HepG2 (cell line): ENCODE measurements around the gene NR1H2. TPM values are rescaled to one million over a fixed set of nuclear protein-coding genes. Genes with fewer than 3 reads are reported as not detected.

Experiments used
- CEBPG ChIP-seq: IDR thresholded peaks from 2 replicates; pipeline ENCODE4 v1.6.1; 2016
- FOXP1 ChIP-seq, 2 experiments: fragments of 450-650 bp in 1 of 2; IDR thresholded peaks; 2 replicates each; pipeline ENCODE4 v1.6.1; 2017 to 2018; ENCODE audit warnings: antibody characterized with exemption in 1 of 2
- MYC ChIP-seq: sonication (generic); formaldehyde crosslinking; IDR thresholded peaks from 2 replicates; pipeline ENCODE4 v1.9.0; 2021; ENCODE audit warnings: missing genetic modification reagents, borderline replicate concordance
- PHB2 ChIP-seq: fragments of 450-650 bp; IDR thresholded peaks from 2 replicates; pipeline ENCODE4 v1.6.1; 2018; ENCODE audit not compliant: partially characterized antibody
- SOX13 ChIP-seq, 3 experiments: fragments of 450-650 bp in 1 of 3; sonication (generic) in 1 of 3; formaldehyde crosslinking in 1 of 3; IDR thresholded peaks in 2 of 3; conservative IDR thresholded peaks in 1 of 3; 2 replicates each; pipeline versions ENCODE4 v1.5.0 to v1.6.1; 2016 to 2020; ENCODE audit warnings: antibody characterized with exemption in 1 of 3, mild to moderate bottlenecking in 1 of 3, missing compliant biosample characterization in 1 of 3, missing genetic modification reagents in 1 of 3, moderate library complexity in 1 of 3
- SP4 ChIP-seq: sonication (generic); formaldehyde crosslinking; IDR thresholded peaks from 2 replicates; pipeline ENCODE4 v1.8.1; 2023; ENCODE audit warnings: mild to moderate bottlenecking, missing genetic modification reagents
- ZFY ChIP-seq: sonication (generic); formaldehyde crosslinking; IDR thresholded peaks from 2 replicates; pipeline ENCODE4 v1.4.0; 2020; ENCODE audit warnings: missing genetic modification reagents
- ZNF232 ChIP-seq: sonication (generic); formaldehyde crosslinking; IDR thresholded peaks from 2 replicates; pipeline ENCODE4 v1.4.0; 2020; ENCODE audit warnings: missing genetic modification reagents, borderline replicate concordance
- ZNF263 ChIP-seq: sonication (generic); formaldehyde crosslinking; IDR thresholded peaks from 2 replicates; pipeline ENCODE4 v1.4.0; 2020; ENCODE audit warnings: missing genetic modification reagents
- ZNF331 ChIP-seq: sonication (generic); formaldehyde crosslinking; IDR thresholded peaks from 2 replicates; pipeline ENCODE4 v1.4.0; 2020; ENCODE audit warnings: missing genetic modification reagents
- ZNF83 ChIP-seq: sonication (generic); formaldehyde crosslinking; IDR thresholded peaks from 2 replicates; pipeline ENCODE4 v1.4.0; 2020; ENCODE audit warnings: missing genetic modification reagents, mild to moderate bottlenecking, borderline replicate concordance
- polyA plus RNA-seq, 8 experiments: library from polyadenylated mRNA; depleted of rRNA in 3 of 8; stranded (reverse) in 7 of 8; unstranded in 1 of 8; fragments of >200 nt; fragmentation: Illumina TruSeq in 4 of 8; extraction: Trizol in 4 of 8; gene quantifications; 2 replicates each; pipeline versions ENCODE4 v1.2.1 to v1.2.3, GENCODE V29; 2011 to 2016; ENCODE audit warnings: low read depth in 4 of 8, missing spikeins in 1 of 8, mixed read lengths in 1 of 8; ENCODE audit not compliant: insufficient read depth in 1 of 8
- total RNA-seq, 5 experiments: library from RNA; depleted of rRNA; stranded (reverse); fragments of >200 nt; fragmentation: Illumina TruSeq; extraction: Trizol; gene quantifications; 2 replicates each; pipeline ENCODE4 v1.2.3, GENCODE V29; 2016; ENCODE audit warnings: low read depth in 1 of 5
- TF ChIP-seq, protein P1 (sequence below): sonication (generic); formaldehyde crosslinking; IDR thresholded peaks from 2 replicates; pipeline ENCODE4 v1.4.0; 2020; ENCODE audit warnings: missing genetic modification reagents
- TF ChIP-seq, protein P2 (sequence below): sonication (generic); formaldehyde crosslinking; IDR thresholded peaks from 2 replicates; pipeline ENCODE4 v1.5.1; 2020; ENCODE audit warnings: missing genetic modification reagents, mild to moderate bottlenecking, borderline replicate concordance
- TF ChIP-seq, protein P3 (sequence below): sonication (generic); formaldehyde crosslinking; IDR thresholded peaks from 2 replicates; pipeline ENCODE4 v1.9.0; 2022; ENCODE audit warnings: missing genetic modification reagents, mild to moderate bottlenecking, borderline replicate concordance
- TF ChIP-seq, protein P4 (sequence below): sonication (generic); formaldehyde crosslinking; IDR thresholded peaks from 2 replicates; pipeline ENCODE4 v1.4.0; 2020; ENCODE audit warnings: missing genetic modification reagents, borderline replicate concordance
- TF ChIP-seq, protein P5 (sequence below): sonication (generic); formaldehyde crosslinking; IDR thresholded peaks from 2 replicates; pipeline ENCODE4 v1.5.1; 2020; ENCODE audit warnings: mild to moderate bottlenecking, missing genetic modification reagents, moderate library complexity

The NR1H2 gene
- total and polyA plus RNA-seq, 2 of the 13 experiments (the other 11 are each of a cell fraction or from before 2014, with no cell fraction given) = 10.3 to 13.5 TPM

DNA sequence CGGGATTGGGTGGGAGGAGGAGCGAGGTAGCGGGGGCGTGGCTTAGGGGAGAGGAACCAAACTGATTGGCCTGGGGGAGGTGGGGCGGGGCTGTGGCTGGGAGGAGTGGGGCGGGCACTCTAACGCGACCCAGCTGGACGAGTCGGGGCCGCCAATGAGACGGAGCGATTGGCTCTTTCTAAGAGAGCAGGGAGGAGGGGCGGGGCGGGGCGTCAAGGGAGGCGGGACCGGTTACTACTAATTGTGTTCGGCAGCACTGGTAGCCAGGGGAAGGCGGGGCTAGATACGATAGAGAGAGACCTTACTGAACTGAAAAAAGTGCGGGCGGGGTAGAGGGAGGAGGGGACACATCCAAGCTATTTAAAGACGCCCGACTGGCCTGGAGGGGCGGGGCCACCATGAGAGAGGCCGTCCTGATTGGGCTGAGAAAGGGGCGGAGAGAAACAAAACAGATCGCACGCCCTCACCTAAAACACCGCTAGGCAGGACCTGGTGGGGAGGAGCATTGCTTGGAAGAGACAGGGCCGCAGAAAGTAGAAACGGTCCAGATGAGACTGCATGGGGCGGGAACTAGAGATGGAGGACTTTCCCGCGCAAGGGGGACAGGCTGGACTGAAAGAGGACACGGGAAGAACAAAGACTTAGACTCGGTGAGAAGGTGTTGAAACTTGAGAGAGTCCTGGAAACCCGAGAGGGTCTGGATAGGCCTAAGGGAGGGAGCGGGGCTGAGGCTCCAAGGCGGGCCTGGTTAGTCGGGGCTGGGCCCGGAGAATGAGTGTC is 46.9 kb upstream of the NR1H2 start, which contains the start of gene KCNC3 (continued):
- TF ChIP-seq, protein P1, sequence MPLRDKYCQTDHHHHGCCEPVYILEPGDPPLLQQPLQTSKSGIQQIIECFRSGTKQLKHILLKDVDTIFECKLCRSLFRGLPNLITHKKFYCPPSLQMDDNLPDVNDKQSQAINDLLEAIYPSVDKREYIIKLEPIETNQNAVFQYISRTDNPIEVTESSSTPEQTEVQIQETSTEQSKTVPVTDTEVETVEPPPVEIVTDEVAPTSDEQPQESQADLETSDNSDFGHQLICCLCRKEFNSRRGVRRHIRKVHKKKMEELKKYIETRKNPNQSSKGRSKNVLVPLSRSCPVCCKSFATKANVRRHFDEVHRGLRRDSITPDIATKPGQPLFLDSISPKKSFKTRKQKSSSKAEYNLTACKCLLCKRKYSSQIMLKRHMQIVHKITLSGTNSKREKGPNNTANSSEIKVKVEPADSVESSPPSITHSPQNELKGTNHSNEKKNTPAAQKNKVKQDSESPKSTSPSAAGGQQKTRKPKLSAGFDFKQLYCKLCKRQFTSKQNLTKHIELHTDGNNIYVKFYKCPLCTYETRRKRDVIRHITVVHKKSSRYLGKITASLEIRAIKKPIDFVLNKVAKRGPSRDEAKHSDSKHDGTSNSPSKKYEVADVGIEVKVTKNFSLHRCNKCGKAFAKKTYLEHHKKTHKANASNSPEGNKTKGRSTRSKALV (CRISPR knock-in tag) = 0 out of 2 replicates have a peak, but pooled peaks have one; percentile 21
- TF ChIP-seq ZNF263 (CRISPR knock-in tag) (peak; percentile 54; the same call in 1 of the 2 replicates), ZNF83 (CRISPR knock-in tag) (0 out of 2 replicates have a peak, but pooled peaks have one; percentile 30), ZFY (CRISPR knock-in tag) (peak; percentile 73), ZNF331 (peak; percentile 31; the same call in 1 of the 2 replicates), SOX13 (IDR thresholded peaks at IDR 0.05) (no peak), SOX13 (CRISPR knock-in tag; conservative IDR thresholded peaks at IDR 0.05 in 1 of 2, IDR thresholded peaks at IDR 0.05 in 1 of 2) (0 out of 4 replicates have a peak, but pooled peaks of 1 of the 2 experiments have one; percentile 5), PHB2 (no peak), SP4 (peak; percentile 91), ZNF232 (CRISPR knock-in tag) (peak; percentile 43; the same call in 1 of the 2 replicates), MYC (0 out of 2 replicates have a peak, but pooled peaks have one; percentile 20), FOXP1 (IDR thresholded peaks at IDR 0.05) (no peak), FOXP1 (CRISPR knock-in tag; IDR thresholded peaks at IDR 0.05) (no peak), CEBPG (CRISPR knock-in tag) (0 out of 2 replicates have a peak, but pooled peaks have one; percentile 3)
- TF ChIP-seq, protein P2, sequence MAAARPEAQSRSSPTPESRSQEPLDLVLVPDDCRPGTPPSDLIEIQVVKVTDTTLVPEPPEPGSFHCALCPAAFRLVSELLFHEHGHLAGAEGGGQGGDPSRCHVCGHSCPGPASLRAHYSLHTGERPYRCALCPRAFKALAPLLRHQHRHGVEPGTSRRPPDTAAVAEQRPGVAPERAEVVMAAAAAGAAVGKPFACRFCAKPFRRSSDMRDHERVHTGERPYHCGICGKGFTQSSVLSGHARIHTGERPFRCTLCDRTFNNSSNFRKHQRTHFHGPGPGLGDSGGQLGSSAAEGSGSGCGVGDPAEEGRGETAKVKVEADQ = no peak
- TF ChIP-seq, protein P3, sequence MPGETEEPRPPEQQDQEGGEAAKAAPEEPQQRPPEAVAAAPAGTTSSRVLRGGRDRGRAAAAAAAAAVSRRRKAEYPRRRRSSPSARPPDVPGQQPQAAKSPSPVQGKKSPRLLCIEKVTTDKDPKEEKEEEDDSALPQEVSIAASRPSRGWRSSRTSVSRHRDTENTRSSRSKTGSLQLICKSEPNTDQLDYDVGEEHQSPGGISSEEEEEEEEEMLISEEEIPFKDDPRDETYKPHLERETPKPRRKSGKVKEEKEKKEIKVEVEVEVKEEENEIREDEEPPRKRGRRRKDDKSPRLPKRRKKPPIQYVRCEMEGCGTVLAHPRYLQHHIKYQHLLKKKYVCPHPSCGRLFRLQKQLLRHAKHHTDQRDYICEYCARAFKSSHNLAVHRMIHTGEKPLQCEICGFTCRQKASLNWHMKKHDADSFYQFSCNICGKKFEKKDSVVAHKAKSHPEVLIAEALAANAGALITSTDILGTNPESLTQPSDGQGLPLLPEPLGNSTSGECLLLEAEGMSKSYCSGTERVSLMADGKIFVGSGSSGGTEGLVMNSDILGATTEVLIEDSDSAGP = peak; percentile 37; the same call in 1 of the 2 replicates
- TF ChIP-seq, protein P4, sequence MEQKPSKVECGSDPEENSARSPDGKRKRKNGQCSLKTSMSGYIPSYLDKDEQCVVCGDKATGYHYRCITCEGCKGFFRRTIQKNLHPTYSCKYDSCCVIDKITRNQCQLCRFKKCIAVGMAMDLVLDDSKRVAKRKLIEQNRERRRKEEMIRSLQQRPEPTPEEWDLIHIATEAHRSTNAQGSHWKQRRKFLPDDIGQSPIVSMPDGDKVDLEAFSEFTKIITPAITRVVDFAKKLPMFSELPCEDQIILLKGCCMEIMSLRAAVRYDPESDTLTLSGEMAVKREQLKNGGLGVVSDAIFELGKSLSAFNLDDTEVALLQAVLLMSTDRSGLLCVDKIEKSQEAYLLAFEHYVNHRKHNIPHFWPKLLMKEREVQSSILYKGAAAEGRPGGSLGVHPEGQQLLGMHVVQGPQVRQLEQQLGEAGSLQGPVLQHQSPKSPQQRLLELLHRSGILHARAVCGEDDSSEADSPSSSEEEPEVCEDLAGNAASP (CRISPR knock-in tag) = no peak
- TF ChIP-seq, protein P5, sequence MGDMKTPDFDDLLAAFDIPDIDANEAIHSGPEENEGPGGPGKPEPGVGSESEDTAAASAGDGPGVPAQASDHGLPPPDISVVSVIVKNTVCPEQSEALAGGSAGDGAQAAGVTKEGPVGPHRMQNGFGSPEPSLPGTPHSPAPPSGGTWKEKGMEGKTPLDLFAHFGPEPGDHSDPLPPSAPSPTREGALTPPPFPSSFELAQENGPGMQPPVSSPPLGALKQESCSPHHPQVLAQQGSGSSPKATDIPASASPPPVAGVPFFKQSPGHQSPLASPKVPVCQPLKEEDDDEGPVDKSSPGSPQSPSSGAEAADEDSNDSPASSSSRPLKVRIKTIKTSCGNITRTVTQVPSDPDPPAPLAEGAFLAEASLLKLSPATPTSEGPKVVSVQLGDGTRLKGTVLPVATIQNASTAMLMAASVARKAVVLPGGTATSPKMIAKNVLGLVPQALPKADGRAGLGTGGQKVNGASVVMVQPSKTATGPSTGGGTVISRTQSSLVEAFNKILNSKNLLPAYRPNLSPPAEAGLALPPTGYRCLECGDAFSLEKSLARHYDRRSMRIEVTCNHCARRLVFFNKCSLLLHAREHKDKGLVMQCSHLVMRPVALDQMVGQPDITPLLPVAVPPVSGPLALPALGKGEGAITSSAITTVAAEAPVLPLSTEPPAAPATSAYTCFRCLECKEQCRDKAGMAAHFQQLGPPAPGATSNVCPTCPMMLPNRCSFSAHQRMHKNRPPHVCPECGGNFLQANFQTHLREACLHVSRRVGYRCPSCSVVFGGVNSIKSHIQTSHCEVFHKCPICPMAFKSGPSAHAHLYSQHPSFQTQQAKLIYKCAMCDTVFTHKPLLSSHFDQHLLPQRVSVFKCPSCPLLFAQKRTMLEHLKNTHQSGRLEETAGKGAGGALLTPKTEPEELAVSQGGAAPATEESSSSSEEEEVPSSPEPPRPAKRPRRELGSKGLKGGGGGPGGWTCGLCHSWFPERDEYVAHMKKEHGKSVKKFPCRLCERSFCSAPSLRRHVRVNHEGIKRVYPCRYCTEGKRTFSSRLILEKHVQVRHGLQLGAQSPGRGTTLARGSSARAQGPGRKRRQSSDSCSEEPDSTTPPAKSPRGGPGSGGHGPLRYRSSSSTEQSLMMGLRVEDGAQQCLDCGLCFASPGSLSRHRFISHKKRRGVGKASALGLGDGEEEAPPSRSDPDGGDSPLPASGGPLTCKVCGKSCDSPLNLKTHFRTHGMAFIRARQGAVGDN (CRISPR knock-in tag) = peak; percentile 58
